ENCODE measurements around the gene DLL3.

Gene DLL3

DNA sequence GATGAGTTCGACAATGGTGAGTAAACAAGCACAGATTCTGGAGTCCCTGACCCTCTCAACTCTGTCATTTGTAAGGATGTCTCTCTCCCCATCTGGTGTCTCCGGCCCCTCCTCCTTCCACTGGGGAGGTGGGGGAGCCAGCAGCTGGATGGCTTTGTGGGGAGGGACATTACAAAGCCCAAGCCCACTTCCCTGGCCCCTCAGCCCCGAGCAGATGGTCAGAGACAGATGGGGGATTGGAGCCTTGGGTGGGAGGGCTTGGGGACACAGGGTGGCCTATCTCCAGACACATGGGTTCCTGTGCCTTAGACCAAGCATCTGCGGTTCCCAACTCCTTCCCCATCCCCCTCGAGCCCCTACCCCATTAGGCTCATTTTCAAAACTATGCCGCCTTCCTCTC lies 15.6 kb upstream of the DLL3 start:
- TF ChIP-seq, protein P1, sequence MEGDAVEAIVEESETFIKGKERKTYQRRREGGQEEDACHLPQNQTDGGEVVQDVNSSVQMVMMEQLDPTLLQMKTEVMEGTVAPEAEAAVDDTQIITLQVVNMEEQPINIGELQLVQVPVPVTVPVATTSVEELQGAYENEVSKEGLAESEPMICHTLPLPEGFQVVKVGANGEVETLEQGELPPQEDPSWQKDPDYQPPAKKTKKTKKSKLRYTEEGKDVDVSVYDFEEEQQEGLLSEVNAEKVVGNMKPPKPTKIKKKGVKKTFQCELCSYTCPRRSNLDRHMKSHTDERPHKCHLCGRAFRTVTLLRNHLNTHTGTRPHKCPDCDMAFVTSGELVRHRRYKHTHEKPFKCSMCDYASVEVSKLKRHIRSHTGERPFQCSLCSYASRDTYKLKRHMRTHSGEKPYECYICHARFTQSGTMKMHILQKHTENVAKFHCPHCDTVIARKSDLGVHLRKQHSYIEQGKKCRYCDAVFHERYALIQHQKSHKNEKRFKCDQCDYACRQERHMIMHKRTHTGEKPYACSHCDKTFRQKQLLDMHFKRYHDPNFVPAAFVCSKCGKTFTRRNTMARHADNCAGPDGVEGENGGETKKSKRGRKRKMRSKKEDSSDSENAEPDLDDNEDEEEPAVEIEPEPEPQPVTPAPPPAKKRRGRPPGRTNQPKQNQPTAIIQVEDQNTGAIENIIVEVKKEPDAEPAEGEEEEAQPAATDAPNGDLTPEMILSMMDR (IDR thresholded peaks at IDR 0.05; ENCODE audit: low read depth, low read length): no peak

DNA sequence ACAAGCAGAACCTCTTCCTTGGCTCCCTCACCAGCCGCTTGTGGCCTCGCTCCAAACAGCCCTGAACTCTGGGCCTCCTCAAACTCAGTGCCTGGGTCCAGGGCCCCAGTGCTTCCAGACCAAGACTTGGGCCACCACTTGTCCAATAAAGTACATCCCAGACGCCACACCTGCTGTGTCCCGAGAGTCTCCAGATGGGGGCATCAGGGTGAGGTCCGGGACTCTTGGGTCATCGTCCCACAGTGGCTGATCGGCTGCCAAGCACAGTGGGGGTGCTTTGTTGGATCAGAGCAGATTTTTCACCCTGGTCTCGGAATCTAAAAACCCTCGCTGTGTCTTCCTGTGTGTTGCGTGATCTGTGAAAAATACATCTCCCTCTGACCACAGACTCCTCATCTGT lies 9.0 kb upstream of the DLL3 start:
- TF ChIP-seq, protein P1 (IDR thresholded peaks at IDR 0.05; ENCODE audit: low read depth, low read length): no peak

More for the DNA sequence above, 15.6 kb upstream of the DLL3 start:
- H3K4me3 ChIP-seq (ENCODE audit: low read depth, low read length): no peak overlapping the region

DNA sequence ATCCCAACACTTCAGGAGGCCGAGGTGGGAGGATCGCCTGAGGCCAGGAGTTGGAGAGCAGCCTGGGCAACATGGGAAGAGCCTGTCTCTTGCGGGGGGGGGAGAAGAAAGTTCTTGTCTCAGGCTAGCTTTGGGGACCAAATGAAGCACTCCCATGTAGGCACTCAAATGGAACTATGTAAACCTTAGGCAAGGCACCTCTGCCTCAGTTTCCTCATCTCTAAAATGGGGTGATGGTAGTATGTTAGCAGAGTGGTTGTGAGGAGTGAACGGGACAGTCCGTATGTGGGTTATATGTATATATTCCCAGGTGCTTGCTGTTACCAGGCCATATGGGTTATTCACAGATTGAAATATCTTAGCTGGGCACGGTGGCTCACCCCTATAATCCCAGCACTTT lies 6.5 kb upstream of the DLL3 start:
- no peak overlapping the region for H3K4me3 ChIP-seq (ENCODE audit: low read depth, low read length)
- TF ChIP-seq, protein P1 (IDR thresholded peaks at IDR 0.05; ENCODE audit: low read depth, low read length): no peak

More for the DNA sequence above, 9.0 kb upstream of the DLL3 start:
- no peak overlapping the region for H3K4me3 ChIP-seq (ENCODE audit: low read depth, low read length)

DNA sequence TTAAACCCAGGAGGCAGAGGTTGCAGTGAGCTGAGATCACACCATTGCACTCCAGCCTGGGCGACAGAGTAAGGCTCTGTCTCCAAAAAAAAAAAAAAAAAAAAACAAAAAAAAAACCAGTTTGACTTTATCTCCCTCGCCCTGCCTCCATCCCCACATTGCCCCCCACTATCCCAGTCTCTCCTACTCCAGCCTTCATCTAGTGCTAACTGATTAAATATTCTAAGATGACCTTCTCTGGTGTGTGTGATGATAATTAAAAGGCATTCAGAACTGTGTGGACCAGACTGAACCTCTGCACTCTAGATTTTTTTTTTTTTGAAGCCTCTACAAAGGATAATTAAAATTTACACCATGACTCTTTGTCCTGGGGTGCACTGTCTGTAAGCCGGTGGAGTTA lies 6.0 kb upstream of the DLL3 start:
- no peak overlapping the region for H3K4me3 ChIP-seq (ENCODE audit: low read depth, low read length)
- TF ChIP-seq, protein P1 (IDR thresholded peaks at IDR 0.05; ENCODE audit: low read depth, low read length): no peak

DNA sequence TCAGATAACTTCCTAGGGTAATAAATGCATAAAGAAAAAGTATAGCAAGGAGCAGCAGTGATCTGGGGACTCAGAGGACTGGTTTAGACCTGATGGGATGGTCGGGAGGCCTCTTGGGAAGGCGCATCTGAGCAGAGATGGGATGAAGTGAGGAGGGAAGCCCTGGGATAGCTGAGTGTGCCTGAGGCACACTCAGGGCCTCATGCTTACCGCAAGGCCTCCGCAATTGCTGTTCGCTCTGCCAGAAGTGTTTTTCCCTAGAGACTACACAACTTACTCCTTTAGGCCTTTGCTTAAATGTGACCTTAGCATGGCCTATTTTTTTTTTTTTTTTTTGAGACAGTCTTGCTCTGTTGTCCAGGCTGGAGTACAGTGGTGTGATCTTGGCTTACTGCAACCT lies 4.1 kb upstream of the DLL3 start:
- TF ChIP-seq, protein P1 (IDR thresholded peaks at IDR 0.05; ENCODE audit: low read depth, low read length): no peak
- H3K4me3 ChIP-seq (ENCODE audit: low read depth, low read length): no peak overlapping the region

DNA sequence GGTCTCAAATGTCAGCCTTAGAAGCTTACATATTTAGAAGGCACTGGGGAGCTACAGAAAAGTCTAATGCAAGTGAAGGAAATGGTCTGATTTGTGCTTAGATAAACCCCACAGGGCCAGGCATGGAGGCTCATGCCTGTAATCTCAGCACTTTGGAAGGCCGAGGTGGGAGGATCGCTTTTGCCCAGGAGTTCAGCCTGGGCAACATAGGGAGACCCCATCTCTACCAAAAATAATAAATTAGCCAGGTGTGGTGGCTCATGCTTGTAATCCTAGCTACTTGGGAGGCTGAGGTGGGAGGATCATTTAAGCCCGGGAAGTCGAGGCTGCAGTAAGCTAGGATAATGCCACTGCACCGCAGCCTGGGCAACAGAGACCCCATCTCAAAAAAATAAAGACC lies 2.7 kb upstream of the DLL3 start:
- TF ChIP-seq, protein P1 (IDR thresholded peaks at IDR 0.05; ENCODE audit: low read depth, low read length): no peak
- no peak overlapping the region for H3K4me3 ChIP-seq (ENCODE audit: low read depth, low read length)

DNA sequence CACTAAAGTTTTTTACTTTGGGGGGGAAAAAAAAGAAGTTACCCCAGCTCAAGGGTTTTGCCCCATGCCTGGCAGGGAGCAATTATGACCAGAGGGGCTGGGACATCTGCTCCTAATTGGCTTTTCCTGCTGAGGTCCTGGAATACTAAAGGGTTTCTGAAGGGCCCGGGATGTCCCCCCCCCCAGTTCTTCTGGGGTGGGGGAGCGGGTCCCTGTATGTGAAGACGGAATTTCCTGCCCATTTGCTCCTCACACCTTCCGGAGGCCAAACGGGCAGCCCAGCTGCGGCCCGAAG lies 1.1 kb upstream of the DLL3 start:
- H3K4me3 ChIP-seq (ENCODE audit: low read depth, low read length): no peak overlapping the region
- TF ChIP-seq, protein P1 (IDR thresholded peaks at IDR 0.05; ENCODE audit: low read depth, low read length): 0 out of 2 replicates have a peak, but pooled peaks have one; percentile 9
